Skin epidermis (tissue), 12 donors: ENCODE data around the gene KSR1.
"Not testable (repeated sequence)": the region's sequence is repeated elsewhere in the genome, so short reads cannot be mapped to it uniquely, and the experiment has no call there.

Experiments used
- H3K27ac ChIP-seq, 21 experiments: fragments of 200-600 bp; sonication (generic) in 11 of 21; one replicate each; pipeline ENCODE4 v1.5.0; 2020; ENCODE audit warnings: mild to moderate bottlenecking in 3 of 21, inconsistent platforms in 2 of 21, moderate library complexity in 2 of 21
- H3K4me3 ChIP-seq, 7 experiments: fragments of 200-600 bp; sonication (generic) in 2 of 7; one replicate each; pipeline ENCODE4 v1.5.0; 2020; ENCODE audit warnings: inconsistent platforms in 2 of 7, mild to moderate bottlenecking in 2 of 7, moderate library complexity in 1 of 7

Gene KSR1

GRCh38 chr17:27425571-27425970 is 30.7 kb upstream of the KSR1 start:
- not testable (repeated sequence) for H3K4me3 ChIP-seq, H3K27ac ChIP-seq

DNA sequence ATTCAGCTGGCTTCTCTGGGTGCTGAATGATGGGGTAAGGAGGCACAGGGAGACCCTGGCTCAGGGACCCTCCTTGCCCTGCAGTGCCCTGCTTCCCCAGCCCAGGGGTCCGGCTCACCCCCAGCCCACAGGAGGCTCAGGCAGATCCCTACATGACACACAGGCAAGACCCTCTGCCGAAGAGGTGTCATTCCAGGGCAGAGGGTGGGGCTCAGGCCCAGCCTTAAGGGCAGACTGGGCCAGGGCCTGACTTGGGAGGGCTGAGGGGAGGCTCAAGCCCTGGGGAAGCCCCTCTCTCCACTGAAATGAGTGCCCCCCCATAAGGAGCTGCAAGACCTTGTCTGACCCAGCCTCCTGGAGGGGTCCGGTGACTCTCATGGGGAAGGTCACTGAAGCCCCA is 30.3 kb upstream of the KSR1 start:
- H3K27ac ChIP-seq, result no peak overlapping the region
- no peak overlapping the region for H3K4me3 ChIP-seq

DNA sequence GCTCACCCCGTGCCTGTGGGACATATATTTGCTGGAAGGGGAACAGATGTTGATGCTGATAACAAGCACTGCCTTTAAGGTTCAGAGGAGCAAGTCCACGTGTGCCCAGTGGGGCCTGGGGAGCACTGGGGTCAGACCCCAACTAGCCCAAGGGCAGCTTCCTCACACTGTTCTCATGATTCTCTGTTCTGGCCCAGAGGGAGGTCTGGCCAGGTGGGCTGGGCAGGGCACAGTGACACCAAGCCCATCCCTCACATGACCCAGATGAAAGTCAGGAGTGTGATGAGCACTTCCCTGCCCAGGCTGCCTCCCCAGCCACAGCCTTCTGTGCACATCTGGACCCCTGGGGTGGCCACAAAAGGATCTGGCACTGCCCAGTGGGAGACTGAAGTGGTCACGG is 29.8 kb upstream of the KSR1 start:
- H3K27ac ChIP-seq, result not testable (repeated sequence)

GRCh38 chr17:27427166-27427862 is 28.9 kb upstream of the KSR1 start:
- H3K4me3 ChIP-seq, H3K27ac ChIP-seq: not testable (repeated sequence)

More for the DNA sequence above, 29.8 kb upstream of the KSR1 start:
- H3K4me3 ChIP-seq, result not testable (repeated sequence)

DNA sequence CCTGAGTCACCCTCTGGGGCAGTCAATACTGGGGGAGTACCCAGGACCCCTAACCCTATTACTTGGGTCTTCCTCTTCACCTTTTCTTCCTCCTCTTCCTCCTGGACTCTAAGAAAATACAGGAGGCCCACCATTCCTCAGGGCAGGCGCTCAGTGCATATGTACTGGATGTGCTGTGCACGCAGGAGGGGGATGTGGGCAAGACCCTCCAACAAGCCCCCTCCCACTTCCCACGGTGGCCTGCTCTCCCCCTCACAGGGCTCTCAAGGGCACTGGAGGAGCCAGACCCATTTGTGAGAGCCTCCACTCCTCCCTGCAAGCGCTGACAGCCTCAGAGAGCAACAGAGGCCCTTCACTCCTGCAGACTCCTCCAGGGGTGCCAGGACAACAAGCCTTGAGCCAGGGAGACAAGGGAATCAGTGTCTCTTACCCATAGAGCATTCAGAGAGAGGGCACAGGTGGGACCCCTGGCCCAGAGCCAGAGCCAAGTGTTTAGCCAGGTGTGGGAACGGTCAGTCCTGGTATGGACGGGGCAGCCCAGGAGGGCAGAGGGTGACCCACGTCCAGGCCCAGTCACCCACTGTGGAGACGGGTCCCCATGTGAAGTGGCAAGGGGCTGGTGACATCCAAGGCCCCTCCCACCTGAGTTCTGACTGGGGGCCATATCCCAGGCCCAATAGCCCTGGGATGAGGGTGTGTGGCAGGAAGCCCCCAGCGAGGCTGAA is 27.3 kb upstream of the KSR1 start:
- Histone ChIP-seq H3K4me3 (no peak overlapping the region), H3K27ac (no peak overlapping the region)

- Histone ChIP-seq H3K4me3 (no peak overlapping the region), H3K27ac (no peak overlapping the region)
Measured at GRCh38 chr17:27429666-27430382, 26.4 kb upstream of the KSR1 start.

GRCh38 chr17:27430383-27430840 is 25.8 kb upstream of the KSR1 start:
- H3K4me3 ChIP-seq, result no peak overlapping the region
- H3K27ac ChIP-seq, result no peak overlapping the region

GRCh38 chr17:27430882-27431491 is 25.3 kb upstream of the KSR1 start:
- Histone ChIP-seq H3K4me3 (no peak overlapping the region), H3K27ac (no peak overlapping the region)

DNA sequence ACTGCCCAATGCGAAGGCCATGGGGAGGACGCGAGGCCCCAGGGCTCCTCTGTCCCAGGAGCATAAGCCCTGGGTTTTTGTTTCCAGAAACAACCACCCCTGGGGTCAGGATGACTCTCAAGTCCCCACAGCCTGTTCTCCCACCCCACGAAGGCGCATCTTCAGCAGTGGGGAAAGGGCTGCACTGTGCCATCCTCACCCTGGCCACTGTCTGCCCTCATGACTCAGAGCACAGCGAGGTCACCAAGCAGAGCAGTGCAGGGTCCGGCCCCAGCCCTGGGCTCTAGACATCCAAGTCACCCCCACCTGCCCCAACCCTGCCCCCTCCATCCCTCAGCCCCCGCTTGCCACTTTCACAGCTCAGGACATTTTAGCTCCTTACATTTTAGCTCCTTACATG is 22.7 kb upstream of the KSR1 start:
- Histone ChIP-seq H3K27ac (no peak overlapping the region), H3K4me3 (no peak overlapping the region)

GRCh38 chr17:27435431-27436070 is 20.7 kb upstream of the KSR1 start:
- not testable (repeated sequence) for H3K4me3 ChIP-seq, H3K27ac ChIP-seq

DNA sequence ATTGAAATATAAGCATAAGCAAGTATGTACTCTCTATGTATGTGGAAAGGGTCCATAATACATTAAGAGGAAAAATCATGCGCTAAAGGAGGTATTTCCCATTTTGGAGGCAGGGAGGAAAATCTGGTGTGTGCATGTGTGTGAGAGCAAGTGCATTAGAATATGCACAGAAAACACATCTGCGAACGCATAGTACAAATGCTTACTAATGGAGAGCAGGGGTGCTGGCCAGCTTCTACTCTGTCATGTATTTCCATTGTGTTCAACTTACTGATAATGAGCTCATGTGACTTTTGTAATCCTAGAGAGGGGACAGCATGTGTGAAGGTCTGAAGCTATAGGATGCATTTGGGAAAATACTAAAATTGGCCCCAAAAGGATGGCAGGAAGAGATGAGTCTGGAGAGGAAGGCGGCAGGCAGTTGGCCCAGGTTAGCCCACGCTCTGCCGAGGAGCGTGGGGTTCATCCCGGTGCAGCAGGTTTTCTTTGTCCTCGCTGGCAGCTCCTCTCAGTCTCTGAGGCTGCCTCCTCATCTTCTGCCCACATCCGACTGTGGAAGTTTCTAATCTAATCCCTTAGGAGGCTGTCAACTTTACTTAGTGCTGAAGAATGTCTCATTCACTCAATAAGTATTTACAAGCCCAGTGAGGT is 17.8 kb upstream of the KSR1 start:
- Histone ChIP-seq H3K4me3 (no peak overlapping the region), H3K27ac (no peak overlapping the region)

GRCh38 chr17:27439342-27439741 is 16.9 kb upstream of the KSR1 start:
- Histone ChIP-seq H3K4me3 (no peak overlapping the region), H3K27ac (no peak overlapping the region)

- Histone ChIP-seq H3K4me3 (no peak overlapping the region), H3K27ac (no peak overlapping the region)
Measured at GRCh38 chr17:27442702-27443101, 13.5 kb upstream of the KSR1 start.

- no peak overlapping the region for H3K4me3 ChIP-seq
- no peak overlapping the region for H3K27ac ChIP-seq
Measured at GRCh38 chr17:27443491-27443890, 12.8 kb upstream of the KSR1 start.

GRCh38 chr17:27445971-27446370 is 10.3 kb upstream of the KSR1 start:
- Histone ChIP-seq H3K4me3 (no peak overlapping the region), H3K27ac (no peak overlapping the region)

- Histone ChIP-seq H3K27ac (no peak overlapping the region), H3K4me3 (no peak overlapping the region)
Measured at GRCh38 chr17:27446569-27447301, 9.5 kb upstream of the KSR1 start.

DNA sequence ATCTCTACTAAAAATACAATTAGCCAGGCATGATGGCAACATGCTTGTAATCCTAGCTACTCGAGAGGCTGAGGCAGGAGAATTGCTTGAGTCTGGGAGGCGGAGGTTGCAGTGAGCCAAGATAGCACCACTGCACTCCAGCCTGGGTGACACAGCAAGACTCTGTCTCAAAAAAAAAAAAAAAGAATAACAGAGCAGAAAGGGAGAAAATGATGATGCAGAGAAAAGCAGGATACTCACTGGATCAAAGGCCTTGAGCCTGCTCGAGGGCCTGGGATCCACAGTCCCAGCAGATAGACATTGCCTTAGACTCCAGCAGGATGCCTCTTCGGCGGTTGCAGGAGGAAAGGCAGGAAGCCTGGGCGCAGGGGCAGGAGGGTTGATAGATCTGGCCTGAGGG is 7.7 kb upstream of the KSR1 start:
- not testable (repeated sequence) for H3K4me3 ChIP-seq, H3K27ac ChIP-seq

- Histone ChIP-seq H3K27ac (no peak overlapping the region), H3K4me3 (no peak overlapping the region)
Measured at GRCh38 chr17:27449541-27449940, 6.7 kb upstream of the KSR1 start.

DNA sequence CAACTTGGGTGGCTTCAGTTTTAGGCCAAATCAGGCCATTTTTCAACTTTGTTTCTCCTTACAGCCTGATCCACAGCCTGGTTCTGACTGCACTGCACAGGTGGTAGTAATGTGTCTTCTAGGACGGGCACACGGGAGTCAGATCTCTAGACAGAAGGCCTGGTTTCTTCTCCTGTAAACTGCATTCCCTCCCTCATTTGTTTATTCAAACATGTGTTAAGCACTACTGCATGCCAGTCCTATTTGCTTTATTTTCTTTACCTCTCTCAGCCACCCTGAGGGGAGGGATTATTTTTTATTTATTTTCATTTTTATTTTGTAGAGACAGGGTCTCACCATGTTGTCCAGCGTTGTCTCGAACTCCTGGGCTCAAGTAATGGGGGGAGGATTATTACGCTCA is 6.3 kb upstream of the KSR1 start:
- H3K4me3 ChIP-seq, result no peak overlapping the region

More for the DNA sequence above, 6.3 kb upstream of the KSR1 start:
- no peak overlapping the region for H3K27ac ChIP-seq
